Nephron progenitor cell (in vitro differentiated cells): ENCODE measurements around the gene PSMA7.

Experiments used
- DNase-seq: peaks from one replicate; pipeline ENCODE4 v3.0.0; 2021
- H3K27ac Mint-ChIP-seq: 2 replicates; pipeline ENCODE4 v1.8.0; 2021; ENCODE audit warnings: mild to moderate bottlenecking, moderate library complexity, mixed read lengths
- H3K27me3 Mint-ChIP-seq: 2 replicates; pipeline ENCODE4 v1.8.0; 2021; ENCODE audit warnings: mild to moderate bottlenecking, low read depth, mixed read lengths; ENCODE audit not compliant: poor library complexity
- H3K36me3 Mint-ChIP-seq: 2 replicates; pipeline ENCODE4 v1.8.0; 2021; ENCODE audit warnings: low read depth, mixed read lengths
- H3K4me1 Mint-ChIP-seq: 2 replicates; pipeline ENCODE4 v1.8.0; 2021; ENCODE audit warnings: mixed read lengths
- H3K4me3 Mint-ChIP-seq: 2 replicates; pipeline ENCODE4 v1.8.0; 2021; ENCODE audit warnings: mild to moderate bottlenecking, moderate library complexity, mixed read lengths
- H3K9me3 Mint-ChIP-seq: 2 replicates; pipeline ENCODE4 v1.8.0; 2021; ENCODE audit warnings: mild to moderate bottlenecking, moderate library complexity, mixed read lengths
- TF ChIP-seq, protein P1 (sequence below): fragments of 200-600 bp; sonication (generic); IDR thresholded peaks from 2 replicates; pipeline ENCODE4 v1.5.0; 2021; ENCODE audit warnings: antibody characterized with exemption

Gene PSMA7

DNA sequence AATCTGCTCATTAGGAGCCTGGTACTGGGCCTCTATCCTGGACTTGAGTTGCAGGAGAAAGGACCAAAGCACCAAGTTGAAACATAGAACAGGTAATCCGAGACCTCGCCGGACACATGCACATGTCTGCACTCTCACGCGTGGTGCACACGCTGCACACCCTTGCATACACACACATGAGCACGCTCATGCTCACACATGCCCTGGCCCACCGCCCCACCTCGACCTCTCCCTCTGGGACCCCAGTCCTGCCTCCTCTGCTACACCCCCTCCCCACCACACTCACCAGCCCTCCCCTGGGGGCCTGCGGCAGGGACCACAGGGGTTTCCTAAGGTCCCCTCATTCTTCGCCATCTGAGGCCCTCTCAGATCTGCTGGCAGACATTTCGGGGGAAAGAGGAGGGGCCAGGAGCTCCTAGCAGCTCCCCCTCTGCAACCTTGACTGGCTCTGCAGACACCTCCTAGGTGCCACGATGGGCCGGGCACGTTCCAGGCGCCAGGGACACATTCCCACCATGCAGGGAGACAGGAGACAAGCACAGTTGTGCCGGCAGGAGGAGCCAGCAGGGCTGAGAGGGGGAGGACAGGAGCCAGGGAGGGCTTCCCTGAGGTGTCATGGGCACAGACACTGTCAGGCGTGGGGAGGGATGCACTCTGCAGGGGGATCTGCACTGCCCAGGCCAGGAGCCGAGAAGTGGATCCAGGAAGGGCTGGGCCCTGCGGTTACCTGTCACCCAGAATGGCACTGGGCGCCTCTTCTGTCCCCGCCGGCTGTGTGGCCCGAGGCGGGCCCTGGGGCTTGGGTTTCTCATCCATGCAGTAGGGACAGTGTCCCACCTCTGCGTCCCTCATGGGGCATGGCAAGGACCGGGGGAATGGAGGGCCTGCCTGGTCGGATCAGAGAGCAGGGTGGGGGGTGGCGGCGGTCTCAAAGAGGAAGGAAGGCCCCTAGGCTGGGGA is 46.5 kb downstream of the PSMA7 start:
- TF ChIP-seq, protein P1, sequence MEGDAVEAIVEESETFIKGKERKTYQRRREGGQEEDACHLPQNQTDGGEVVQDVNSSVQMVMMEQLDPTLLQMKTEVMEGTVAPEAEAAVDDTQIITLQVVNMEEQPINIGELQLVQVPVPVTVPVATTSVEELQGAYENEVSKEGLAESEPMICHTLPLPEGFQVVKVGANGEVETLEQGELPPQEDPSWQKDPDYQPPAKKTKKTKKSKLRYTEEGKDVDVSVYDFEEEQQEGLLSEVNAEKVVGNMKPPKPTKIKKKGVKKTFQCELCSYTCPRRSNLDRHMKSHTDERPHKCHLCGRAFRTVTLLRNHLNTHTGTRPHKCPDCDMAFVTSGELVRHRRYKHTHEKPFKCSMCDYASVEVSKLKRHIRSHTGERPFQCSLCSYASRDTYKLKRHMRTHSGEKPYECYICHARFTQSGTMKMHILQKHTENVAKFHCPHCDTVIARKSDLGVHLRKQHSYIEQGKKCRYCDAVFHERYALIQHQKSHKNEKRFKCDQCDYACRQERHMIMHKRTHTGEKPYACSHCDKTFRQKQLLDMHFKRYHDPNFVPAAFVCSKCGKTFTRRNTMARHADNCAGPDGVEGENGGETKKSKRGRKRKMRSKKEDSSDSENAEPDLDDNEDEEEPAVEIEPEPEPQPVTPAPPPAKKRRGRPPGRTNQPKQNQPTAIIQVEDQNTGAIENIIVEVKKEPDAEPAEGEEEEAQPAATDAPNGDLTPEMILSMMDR = no peak
- no peaks in the 10 kb centered on the region for H3K4me1 Mint-ChIP-seq
- H3K27me3 Mint-ChIP-seq = peaks cover 47% of the 10 kb centered on the region
- H3K36me3 Mint-ChIP-seq = no peaks in the 10 kb centered on the region
- H3K4me3 Mint-ChIP-seq = no peak overlapping the region
- H3K9me3 Mint-ChIP-seq = peaks cover 16% of the 10 kb centered on the region
- no peak for DNase-seq
- H3K27ac Mint-ChIP-seq = no peak overlapping the region

DNA sequence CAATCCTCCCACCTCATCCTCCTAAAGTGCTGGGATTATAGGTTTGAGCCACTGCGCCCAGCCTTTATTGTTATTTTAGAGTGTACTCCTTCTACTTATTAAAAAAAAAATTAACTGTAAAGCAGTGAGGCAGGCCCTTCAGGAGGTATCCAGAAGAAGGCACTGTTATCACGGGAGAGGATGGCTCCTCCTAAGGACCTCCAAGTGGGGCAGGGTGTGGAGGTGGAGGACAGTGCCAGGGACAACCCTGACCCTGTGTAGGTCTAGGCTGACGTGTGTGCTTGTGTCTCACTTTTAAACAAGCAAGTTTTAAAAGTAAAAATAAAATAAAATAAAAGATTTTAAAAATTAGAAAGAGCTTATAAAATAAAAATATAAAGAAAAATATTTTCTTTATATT is 53.8 kb downstream of the PSMA7 start:
- H3K4me1 Mint-ChIP-seq = no peaks in the 10 kb centered on the region
- H3K9me3 Mint-ChIP-seq = peaks cover 14% of the 10 kb centered on the region
- no peaks in the 10 kb centered on the region for H3K36me3 Mint-ChIP-seq
- TF ChIP-seq, protein P1 = no peak
- no peak for DNase-seq
- no peak overlapping the region for H3K27ac Mint-ChIP-seq
- H3K27me3 Mint-ChIP-seq = peaks cover 33% of the 10 kb centered on the region
- H3K4me3 Mint-ChIP-seq = no peak overlapping the region

DNA sequence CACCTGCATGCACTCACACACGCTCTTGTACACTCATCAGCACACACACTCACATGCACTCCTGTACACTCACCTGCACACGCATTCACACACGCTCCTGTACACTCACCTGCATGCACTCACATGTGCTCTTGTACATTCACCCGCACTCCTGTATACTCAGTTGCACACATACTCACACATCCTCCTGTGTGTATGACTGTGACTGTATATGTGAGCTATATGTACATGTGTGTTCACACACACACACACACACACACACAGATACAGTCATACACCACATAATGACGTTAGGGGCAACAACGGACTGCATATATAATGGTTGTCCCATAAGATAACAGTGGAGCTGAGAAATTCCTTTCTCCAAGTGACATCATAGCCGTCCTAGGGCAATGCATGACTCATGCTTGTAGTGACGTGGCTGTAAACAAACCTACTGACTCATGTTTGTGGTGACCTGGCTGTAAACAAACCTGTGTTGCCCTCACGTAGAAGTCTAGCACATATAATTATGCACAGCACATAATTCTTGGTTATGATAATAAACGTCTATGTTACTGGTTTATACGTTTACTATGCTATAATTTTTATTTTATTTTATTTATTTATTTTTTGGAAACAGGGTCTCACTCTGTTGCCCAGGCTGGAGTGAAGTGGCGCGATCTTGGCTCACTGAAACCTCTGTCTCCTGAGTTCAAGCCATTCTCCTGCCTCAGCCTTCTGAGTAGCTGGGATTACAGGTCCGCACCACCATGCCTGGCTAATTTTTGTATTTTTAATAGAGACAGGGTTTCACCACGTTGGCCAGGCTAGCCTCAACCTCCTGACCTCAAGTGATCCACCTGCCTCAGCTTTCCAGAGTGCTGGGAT is 54.7 kb downstream of the PSMA7 start:
- Mint-ChIP-seq H3K9me3 (peaks cover 14% of the 10 kb centered on the region), H3K27me3 (peaks cover 37% of the 10 kb centered on the region), H3K4me1 (no peaks in the 10 kb centered on the region), H3K4me3 (no peak overlapping the region), H3K27ac (no peak overlapping the region), H3K36me3 (no peaks in the 10 kb centered on the region)
- TF ChIP-seq, protein P1 = no peak
- DNase-seq = no peak

DNA sequence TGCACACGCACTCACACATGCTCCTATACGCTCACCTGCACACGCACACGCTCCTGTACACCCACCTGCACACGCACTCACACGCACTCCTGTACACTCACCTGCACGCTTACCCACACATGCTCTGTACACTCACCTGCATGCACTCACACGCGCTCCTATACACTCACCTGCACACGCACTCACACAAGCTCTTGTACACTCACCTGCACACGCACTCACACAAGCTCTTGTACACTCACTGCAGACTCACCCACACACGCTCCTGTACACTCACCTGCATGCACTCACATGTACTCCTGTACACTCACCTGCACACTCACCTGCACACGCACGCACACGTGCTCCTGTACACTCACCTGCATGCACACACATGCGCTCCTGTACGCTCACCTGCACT is 55.6 kb downstream of the PSMA7 start:
- H3K36me3 Mint-ChIP-seq = no peaks in the 10 kb centered on the region
- no peaks in the 10 kb centered on the region for H3K4me1 Mint-ChIP-seq
- no peak overlapping the region for H3K27ac Mint-ChIP-seq
- H3K4me3 Mint-ChIP-seq = no peak overlapping the region
- H3K27me3 Mint-ChIP-seq = peaks cover 36% of the 10 kb centered on the region
- no peak for DNase-seq
- peaks cover 14% of the 10 kb centered on the region for H3K9me3 Mint-ChIP-seq
- TF ChIP-seq, protein P1 = no peak

DNA sequence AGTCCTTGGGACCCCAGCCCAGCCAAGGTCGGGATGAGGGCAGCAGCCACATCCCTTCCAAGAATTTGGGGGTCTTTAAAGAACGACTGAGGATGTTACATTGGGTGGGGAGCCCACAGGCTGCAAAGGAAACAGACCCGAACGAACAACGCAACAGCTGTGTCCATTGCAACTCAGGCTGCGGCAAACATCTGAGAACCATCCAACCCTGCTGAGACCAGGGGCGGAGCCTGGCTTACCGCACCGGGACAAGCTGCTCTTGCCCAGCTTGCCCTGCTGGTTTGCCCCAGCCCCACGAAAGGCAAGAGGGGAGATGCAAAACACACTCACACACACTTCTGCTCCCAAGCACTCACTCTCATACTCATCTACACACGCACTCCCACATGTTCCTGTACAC is 56.0 kb downstream of the PSMA7 start:
- DNase-seq = no peak
- Mint-ChIP-seq H3K4me3 (no peak overlapping the region), H3K27ac (no peak overlapping the region), H3K4me1 (no peaks in the 10 kb centered on the region), H3K27me3 (peaks cover 35% of the 10 kb centered on the region), H3K36me3 (no peaks in the 10 kb centered on the region), H3K9me3 (peaks cover 15% of the 10 kb centered on the region)
- TF ChIP-seq, protein P1 = no peak
